ENCODE data around the gene ATP13A5. TPM values are rescaled to one million over a fixed set of nuclear protein-coding genes. Genes with fewer than 3 reads are reported as not detected.

The ATP13A5 gene
- polyA plus RNA-seq, 5 donors, result 0.60 to 0.89 (median 0.69) TPM

GRCh38 chr3:193269343-193270028 lies 109.1 kb downstream of the ATP13A5 start:
- DNase-seq, result no peak

GRCh38 chr3:193262707-193263106 lies 115.8 kb downstream of the ATP13A5 start:
- DNase-seq, result no peak

GRCh38 chr3:193261970-193262369 lies 116.6 kb downstream of the ATP13A5 start:
- DNase-seq, result no peak

- DNase-seq, result no peak
These were observed 124.4 kb downstream of the ATP13A5 start for GRCh38 chr3:193253986-193254660.

GRCh38 chr3:193250492-193250891 lies 128.1 kb downstream of the ATP13A5 start:
- DNase-seq, result no peak

GRCh38 chr3:193248848-193249468 lies 129.6 kb downstream of the ATP13A5 start:
- no peak for DNase-seq

GRCh38 chr3:193243571-193243970 lies 135.0 kb downstream of the ATP13A5 start:
- DNase-seq, result no peak

- DNase-seq, result no peak
These were observed 136.8 kb downstream of the ATP13A5 start for GRCh38 chr3:193241716-193242115.

- DNase-seq, result peak; percentile 45 to 57
These were observed 137.5 kb downstream of the ATP13A5 start, which contains the start of gene PLAAT1 for GRCh38 chr3:193240850-193241706. Gene PLAAT1 (plus strand): TSS chr3:193241222. CDS start chr3:193255651, 14,429 bp downstream.

- DNase-seq, result peak in 1 of 2 donors; percentile 26
These were observed 138.1 kb downstream of the ATP13A5 start for GRCh38 chr3:193240436-193240849.

GRCh38 chr3:193237030-193237429 lies 141.5 kb downstream of the ATP13A5 start:
- DNase-seq, result no peak

- no peak for DNase-seq
These were observed 142.0 kb downstream of the ATP13A5 start for GRCh38 chr3:193236599-193236998.

GRCh38 chr3:193231201-193231600 lies 147.4 kb downstream of the ATP13A5 start:
- DNase-seq, result no peak

GRCh38 chr3:193230610-193231009 lies 147.9 kb downstream of the ATP13A5 start:
- no peak for DNase-seq

- DNase-seq, result no peak
These were observed 148.6 kb downstream of the ATP13A5 start for GRCh38 chr3:193229851-193230420.

GRCh38 chr3:193228206-193228605 lies 150.3 kb downstream of the ATP13A5 start:
- DNase-seq, result no peak

- no peak for DNase-seq
These were observed 153.0 kb downstream of the ATP13A5 start for GRCh38 chr3:193225302-193226125.

Measured in right lung (tissue), 5 donors.